HG03432 (cell line): Measurements from ENCODE around the gene EXD3.
A peak's percentile ranks its signal among the peaks of the same experiment; 100 is the strongest.
"Not testable (repeated sequence)": the region's sequence is repeated elsewhere in the genome, so short reads cannot be mapped to it uniquely, and the experiment has no call there.

ENCODE experiments used
- ATAC-seq: cut with Tn5 transposase; IDR thresholded peaks from one replicate; pipeline ENCODE4 v1.9.1; 2021; ENCODE audit warnings: mild to moderate bottlenecking, moderate library complexity; ENCODE audit not compliant: unreplicated experiment

The EXD3 gene

GRCh38 chr9:137422604-137423513, at the start of gene EXD3, which contains the start of gene NOXA1:
Gene EXD3 (minus strand): TSS chr9:137423162. CDS start chr9:137395357, 27,805 bp downstream.
Gene NOXA1 (plus strand): TSS chr9:137423393. CDS start chr9:137423530, 137 bp downstream.
- peak; percentile 76 for ATAC-seq

GRCh38 chr9:137470785-137471184, 47.8 kb upstream of the EXD3 start:
- no peak for ATAC-seq

GRCh38 chr9:137467896-137468295, 44.9 kb upstream of the EXD3 start:
- no peak for ATAC-seq

- ATAC-seq = no peak
These were observed 44.2 kb upstream of the EXD3 start for GRCh38 chr9:137467161-137467581.

- not testable (repeated sequence) for ATAC-seq
These were observed 43.6 kb upstream of the EXD3 start for GRCh38 chr9:137466389-137467085.

GRCh38 chr9:137465720-137466388, 42.9 kb upstream of the EXD3 start:
- ATAC-seq = no peak

GRCh38 chr9:137465000-137465719, 42.2 kb upstream of the EXD3 start:
- no peak for ATAC-seq

- ATAC-seq = no peak
These were observed 41.5 kb upstream of the EXD3 start for GRCh38 chr9:137464291-137464999.

GRCh38 chr9:137463931-137464290, 40.9 kb upstream of the EXD3 start:
- no peak for ATAC-seq

GRCh38 chr9:137462986-137463930, 40.3 kb upstream of the EXD3 start:
- no peak for ATAC-seq

GRCh38 chr9:137462396-137462985, 39.5 kb upstream of the EXD3 start:
- no peak for ATAC-seq

- ATAC-seq = peak; percentile 42
These were observed 38.9 kb upstream of the EXD3 start for GRCh38 chr9:137461663-137462395.

GRCh38 chr9:137461316-137461662, 38.3 kb upstream of the EXD3 start:
- no peak for ATAC-seq

GRCh38 chr9:137460363-137461315, 37.7 kb upstream of the EXD3 start:
- no peak for ATAC-seq

GRCh38 chr9:137459601-137460362, 36.8 kb upstream of the EXD3 start:
- no peak for ATAC-seq

GRCh38 chr9:137459152-137459600, 36.2 kb upstream of the EXD3 start, which contains the start of gene NSMF:
Gene NSMF (minus strand): TSS chr9:137459334. CDS start chr9:137459102, 232 bp downstream.
- peak; percentile 64 for ATAC-seq
